Erythroblast (primary cell): ENCODE measurements around the gene PLEKHG2.

Source experiments
- GATA1 ChIP-seq: IDR thresholded peaks from 2 replicates; pipeline ENCODE4 v1.6.1; 2011; ENCODE audit warnings: low read depth, mild to moderate bottlenecking, control low read depth, low read length, moderate library complexity
- POLR2A ChIP-seq: IDR thresholded peaks from 2 replicates; pipeline ENCODE4 v1.6.1; 2011; ENCODE audit warnings: mild to moderate bottlenecking, low read length

- TF ChIP-seq POLR2A, result peak; percentile 98
- TF ChIP-seq GATA1, result no peak
Measured at GRCh38 chr19:39390751-39391437, 21.6 kb upstream of the PLEKHG2 start, which contains the start of the genes MED29 and PAF1.
